ENCODE data around the gene PITPNB.

- TF ChIP-seq POLR2A (IDR thresholded peaks at IDR 0.05) (no peak), CTCF (IDR thresholded peaks at IDR 0.05 in 4 of 5, conservative IDR thresholded peaks at IDR 0.05 in 1 of 5) (no peak)
These were observed 15.0 kb upstream of the PITPNB start for GRCh38 chr22:27934069-27934468.

Measured in gastrocnemius medialis (tissue), 4 donors.